ENCODE measurements around the gene USP9X. TPM values are rescaled to one million over a fixed set of nuclear protein-coding genes. Genes with fewer than 3 reads are reported as not detected.

USP9X gene
- total RNA-seq, 3 donors from 2014 or later, result 72.1 to 88.9 (median 86.3) TPM

DNA sequence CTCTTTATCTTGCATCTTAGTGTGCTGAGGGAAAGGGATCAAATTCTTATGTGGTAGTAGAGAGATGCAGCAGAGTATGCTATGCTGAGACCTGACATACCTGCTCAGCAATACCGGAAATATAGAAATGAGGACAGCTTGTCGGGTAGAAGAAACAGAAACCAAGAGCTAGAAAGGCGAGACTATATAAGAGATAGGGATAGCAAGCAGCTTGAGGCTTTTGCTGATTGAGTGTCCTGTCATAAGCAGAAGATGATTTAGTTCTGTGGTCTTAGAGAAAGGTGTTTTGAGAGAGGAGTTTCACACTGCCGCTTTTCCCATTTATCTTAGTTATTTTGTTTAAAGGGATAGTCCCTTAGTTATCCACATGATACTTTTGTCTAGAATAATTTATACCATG is 31.7 kb downstream of the USP9X start:
- TF ChIP-seq CTCF (IDR thresholded peaks at IDR 0.05), result no peak
- Histone ChIP-seq H3K4me1 (ENCODE audit: low read depth) (peaks cover 3% of the 10 kb centered on the region), H3K36me3 (ENCODE audit: low read depth) (no peaks in the 10 kb centered on the region), H3K4me3 (no peak overlapping the region), H3K9me3 (no peaks in the 10 kb centered on the region)
- ATAC-seq (peak; percentile 68), DNase-seq (no peak)
- intact Hi-C loops (cut with DNase I, micrococcal nuclease), result loop anchor here (10.0 kb wide), 2 partner anchors 242 to 452 kb away; no protein-coding TSS in a partner anchor

DNA sequence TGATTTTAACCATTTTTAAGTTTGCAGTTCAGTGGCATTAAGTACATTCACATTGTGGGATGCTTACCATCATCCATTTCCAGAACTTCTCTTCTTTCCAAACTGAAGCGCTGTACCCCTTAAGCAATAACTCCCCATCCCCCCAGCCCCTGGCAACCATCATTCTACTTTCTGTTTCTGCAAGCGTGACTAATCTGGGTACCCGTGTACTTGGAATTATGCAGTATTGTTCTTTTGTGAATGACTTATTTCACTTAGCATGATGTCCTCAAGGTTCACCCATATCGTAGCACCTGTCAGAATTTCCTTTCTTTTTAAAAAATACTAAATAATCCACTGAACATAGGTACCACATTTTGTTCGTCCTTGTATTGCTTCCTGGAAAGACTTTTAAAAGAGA is 32.9 kb downstream of the USP9X start:
- H3K4me1 ChIP-seq (ENCODE audit: low read depth), result peaks cover 3% of the 10 kb centered on the region
- ATAC-seq (no peak), DNase-seq (no peak)
- no peak overlapping the region for H3K4me3 ChIP-seq
- no peak for TF ChIP-seq CTCF (IDR thresholded peaks at IDR 0.05)
- intact Hi-C loops (cut with DNase I, micrococcal nuclease), result loop anchor here (10.0 kb wide), 2 partner anchors 243 to 453 kb away; no protein-coding TSS in a partner anchor
- H3K9me3 ChIP-seq, result no peaks in the 10 kb centered on the region
- no peaks in the 10 kb centered on the region for H3K36me3 ChIP-seq (ENCODE audit: low read depth)

DNA sequence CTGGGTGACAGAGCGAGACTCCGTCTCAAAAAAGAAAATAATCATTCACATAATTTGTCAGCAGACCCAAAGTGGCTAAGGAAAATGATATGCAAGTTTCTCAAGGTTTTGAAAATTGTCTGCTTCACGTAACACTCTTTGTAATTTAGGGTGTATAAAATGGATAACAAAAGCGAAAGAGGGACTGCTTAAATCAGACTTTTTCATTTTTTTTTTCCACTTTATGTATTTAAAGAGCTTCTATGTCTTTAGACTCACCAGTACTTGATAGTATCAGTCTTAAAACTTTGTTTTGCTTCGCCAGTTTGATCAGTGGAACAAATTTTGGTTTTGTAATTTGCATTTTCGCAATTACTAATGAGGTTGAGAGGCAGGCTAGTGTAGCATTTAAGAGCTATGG is 34.6 kb downstream of the USP9X start:
- Histone ChIP-seq H3K4me3 (no peak overlapping the region), H3K36me3 (ENCODE audit: low read depth) (no peaks in the 10 kb centered on the region), H3K4me1 (ENCODE audit: low read depth) (peaks cover 3% of the 10 kb centered on the region), H3K9me3 (no peaks in the 10 kb centered on the region)
- intact Hi-C loops (cut with DNase I, micrococcal nuclease), result loop anchor here (10.0 kb wide), 2 partner anchors 245 to 455 kb away; no protein-coding TSS in a partner anchor
- ATAC-seq, result no peak
- no peak for TF ChIP-seq CTCF (IDR thresholded peaks at IDR 0.05)
- DNase-seq, result no peak

DNA sequence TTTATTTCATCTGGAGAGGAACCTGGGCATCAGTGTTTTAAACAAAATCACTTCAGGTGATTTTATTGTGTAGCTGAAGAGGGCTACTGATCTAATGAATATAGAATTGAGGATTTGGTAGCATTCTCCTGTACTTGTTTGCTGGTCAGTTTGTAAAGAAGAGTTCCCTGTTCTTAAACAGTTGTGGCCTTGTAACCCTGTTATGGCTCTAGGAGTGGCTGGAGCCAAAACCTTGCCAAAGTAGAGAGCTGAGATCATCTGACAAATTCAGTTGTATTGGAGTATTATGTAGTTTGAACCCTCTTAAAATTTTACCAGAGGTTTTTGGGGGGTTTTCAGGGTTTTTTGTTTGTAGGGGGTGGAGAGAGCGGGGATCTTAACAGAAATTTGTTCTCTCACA is 36.5 kb downstream of the USP9X start:
- intact Hi-C loops (cut with DNase I, micrococcal nuclease), result no loop called here
- H3K4me3 ChIP-seq, result no peak overlapping the region
- DNase-seq (no peak), ATAC-seq (no peak)
- H3K36me3 ChIP-seq (ENCODE audit: low read depth), result no peaks in the 10 kb centered on the region
- H3K9me3 ChIP-seq, result no peaks in the 10 kb centered on the region
- H3K4me1 ChIP-seq (ENCODE audit: low read depth), result peaks cover 3% of the 10 kb centered on the region
- no peak for TF ChIP-seq CTCF (IDR thresholded peaks at IDR 0.05)

DNA sequence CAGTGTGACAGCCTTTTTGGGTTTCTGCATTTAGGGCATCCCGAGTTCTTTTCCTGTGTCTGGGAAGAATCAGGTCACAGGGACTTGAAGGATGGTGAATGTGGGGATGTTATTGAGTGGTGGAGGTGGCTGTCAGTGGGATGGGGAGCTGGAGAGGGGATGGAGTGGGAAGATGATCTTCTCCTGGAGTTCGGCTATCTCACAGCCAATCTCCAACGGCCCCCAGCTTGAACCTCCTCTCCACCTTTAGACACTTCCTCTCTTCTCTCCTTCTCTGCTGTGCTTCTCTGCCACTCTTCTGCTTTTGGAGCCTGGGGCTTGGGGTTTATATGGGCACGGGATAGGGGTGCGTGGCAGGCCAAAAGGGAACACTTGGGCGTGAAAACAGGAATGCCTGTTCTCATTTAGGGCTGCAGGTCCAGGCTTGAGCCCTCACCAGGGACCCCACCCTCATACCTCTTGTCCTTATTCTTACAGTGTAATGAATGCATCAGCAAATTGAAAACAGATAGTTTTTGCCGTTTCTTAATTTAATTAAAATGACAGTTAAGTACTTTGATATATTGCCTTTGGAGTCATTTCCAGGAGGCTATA is 37.5 kb downstream of the USP9X start:
- H3K9me3 ChIP-seq, result no peaks in the 10 kb centered on the region
- ATAC-seq, result no peak
- H3K4me3 ChIP-seq, result no peak overlapping the region
- H3K36me3 ChIP-seq (ENCODE audit: low read depth), result no peaks in the 10 kb centered on the region
- intact Hi-C loops (cut with DNase I, micrococcal nuclease), result no loop called here
- H3K4me1 ChIP-seq (ENCODE audit: low read depth), result peaks cover 5% of the 10 kb centered on the region
- DNase-seq, result no peak
- no peak for TF ChIP-seq CTCF (IDR thresholded peaks at IDR 0.05)

Measured in mucosa of descending colon (tissue), 3 donors.